GM18867 (cell line): ENCODE data around the gene PID1.

Experiments used
- ATAC-seq: cut with Tn5 transposase; IDR thresholded peaks from one replicate; pipeline ENCODE4 v1.9.1; 2021; ENCODE audit warnings: mild to moderate bottlenecking, moderate library complexity; ENCODE audit not compliant: unreplicated experiment

Gene PID1

GRCh38 chr2:229261599-229261998 lies 9.5 kb downstream of the PID1 start:
- no peak for ATAC-seq

- no peak for ATAC-seq
These were observed 10.0 kb downstream of the PID1 start for GRCh38 chr2:229261076-229261475.

- ATAC-seq: no peak
These were observed 13.1 kb downstream of the PID1 start for GRCh38 chr2:229257985-229258384.

GRCh38 chr2:229256376-229256775 lies 14.7 kb downstream of the PID1 start:
- no peak for ATAC-seq

- no peak for ATAC-seq
These were observed 16.9 kb downstream of the PID1 start for GRCh38 chr2:229254206-229254605.

GRCh38 chr2:229252996-229253395 lies 18.1 kb downstream of the PID1 start:
- ATAC-seq: no peak

GRCh38 chr2:229252280-229252679 lies 18.8 kb downstream of the PID1 start:
- no peak for ATAC-seq

- no peak for ATAC-seq
These were observed 21.6 kb downstream of the PID1 start for GRCh38 chr2:229249536-229249935.

- ATAC-seq: no peak
These were observed 24.8 kb downstream of the PID1 start for GRCh38 chr2:229246334-229246733.

GRCh38 chr2:229244975-229245374 lies 26.1 kb downstream of the PID1 start:
- ATAC-seq: no peak

GRCh38 chr2:229243890-229244560 lies 27.1 kb downstream of the PID1 start:
- ATAC-seq: no peak

- ATAC-seq: no peak
These were observed 30.0 kb downstream of the PID1 start for GRCh38 chr2:229240984-229241491.

GRCh38 chr2:229239021-229239420 lies 32.1 kb downstream of the PID1 start:
- no peak for ATAC-seq

GRCh38 chr2:229237270-229237669 lies 33.8 kb downstream of the PID1 start:
- ATAC-seq: no peak

- no peak for ATAC-seq
These were observed 35.8 kb downstream of the PID1 start for GRCh38 chr2:229235131-229235914.

- ATAC-seq: no peak
These were observed 39.2 kb downstream of the PID1 start for GRCh38 chr2:229231885-229232284.

- ATAC-seq: no peak
These were observed 39.7 kb downstream of the PID1 start for GRCh38 chr2:229231328-229231868.

GRCh38 chr2:229230911-229231310 lies 40.2 kb downstream of the PID1 start:
- ATAC-seq: no peak

GRCh38 chr2:229230256-229230655 lies 40.8 kb downstream of the PID1 start:
- no peak for ATAC-seq

GRCh38 chr2:229226382-229226781 lies 44.7 kb downstream of the PID1 start:
- no peak for ATAC-seq

GRCh38 chr2:229223107-229223506 lies 48.0 kb downstream of the PID1 start:
- no peak for ATAC-seq

- no peak for ATAC-seq
These were observed 49.4 kb downstream of the PID1 start for GRCh38 chr2:229221641-229222040.
